Esophagus squamous epithelium (tissue), 4 donors: Measurements from ENCODE around the gene CORT. TPM values are rescaled to one million over a fixed set of nuclear protein-coding genes. Genes with fewer than 3 reads are reported as not detected.

Experiments
- total RNA-seq, 4 donors: library from RNA; depleted of rRNA; stranded (reverse); fragments of >200 nt; gene quantifications; one replicate each; pipeline ENCODE4 v1.1.0, GENCODE V29; 2016

The CORT gene
- total RNA-seq, 4 donors from 2014 or later, result 0.38 to 0.83 (median 0.70) TPM; not detected in 1

Other genes starting within 250 kb of the CORT start
- 10 to 100 TPM; 27.1 to 40.6 (median 38.1) TPM for gene KIF1B, start 239.5 kb upstream of the CORT start, total RNA-seq
- 1,000 to 10,000 TPM in 1 of 4 donors, 100 to 1,000 TPM in 3; 396 to 1,138 (median 704) TPM for gene PGD, start 51.0 kb upstream of the CORT start, total RNA-seq
- gene CENPS, start 19.6 kb upstream of the CORT start, total RNA-seq, result 10 to 100 TPM in 1 of 4 donors, 1 to 10 TPM in 3; 5.6 to 15.7 (median 6.1) TPM
- gene DFFA, start 22.5 kb downstream of the CORT start, total RNA-seq, result 10 to 100 TPM; 14.9 to 40.4 (median 26.0) TPM
- gene PEX14, start 24.9 kb downstream of the CORT start, total RNA-seq, result 10 to 100 TPM in 3 of 4 donors, 1 to 10 TPM in 1; 9.4 to 22.9 (median 15.2) TPM